HK-2 (cell line): Measurements from ENCODE around the gene KIAA0408.

Experiments used
- DNase-seq: peaks from one replicate; pipeline ENCODE4 v3.0.0-alpha.2; 2018; ENCODE audit not compliant: unreplicated experiment

KIAA0408 gene

DNA sequence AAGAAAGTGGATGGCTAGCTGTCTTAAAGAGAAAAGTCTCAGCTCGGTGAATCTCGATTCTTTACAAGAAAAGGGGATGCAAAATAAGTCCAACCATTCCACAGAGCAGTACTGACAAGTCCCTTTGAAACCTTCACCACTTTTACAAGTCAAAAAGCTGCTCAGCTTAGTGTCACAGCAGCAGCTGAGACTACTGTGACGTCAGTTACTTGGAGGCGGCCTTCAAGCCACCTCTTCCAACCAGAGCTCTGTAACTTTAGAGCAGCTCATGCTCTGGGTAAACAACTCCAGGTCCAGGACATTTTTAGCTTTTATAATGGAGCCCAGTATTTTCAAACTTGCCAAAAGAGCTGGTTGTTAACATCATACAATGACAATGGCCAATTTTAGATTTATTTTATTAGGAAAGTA is at the start of gene KIAA0408:
Gene KIAA0408 (minus strand): TSS at position 159 of the 411 bp plus-strand sequence. CDS start 5,408 bp downstream, outside the sequence.
- no peak for DNase-seq

DNA sequence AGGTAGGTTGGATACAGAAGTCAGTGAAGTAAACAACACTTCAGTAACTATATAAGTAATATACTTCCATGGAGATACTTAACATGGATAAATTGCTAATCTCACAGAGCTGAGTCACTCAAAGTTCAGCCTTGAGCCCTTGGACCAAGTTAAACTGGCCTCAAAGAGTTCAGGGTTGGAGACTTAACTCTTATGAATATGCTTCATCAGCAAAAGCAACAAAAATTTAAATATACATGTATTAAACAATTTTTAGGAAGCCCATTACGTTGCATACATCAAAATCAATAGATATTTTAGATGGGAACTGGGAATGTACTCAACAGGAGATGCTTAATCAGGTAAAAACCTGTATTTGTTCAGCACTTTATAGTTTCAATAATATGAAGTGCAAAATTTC is 47.7 kb upstream of the KIAA0408 start:
- DNase-seq, result no peak

DNA sequence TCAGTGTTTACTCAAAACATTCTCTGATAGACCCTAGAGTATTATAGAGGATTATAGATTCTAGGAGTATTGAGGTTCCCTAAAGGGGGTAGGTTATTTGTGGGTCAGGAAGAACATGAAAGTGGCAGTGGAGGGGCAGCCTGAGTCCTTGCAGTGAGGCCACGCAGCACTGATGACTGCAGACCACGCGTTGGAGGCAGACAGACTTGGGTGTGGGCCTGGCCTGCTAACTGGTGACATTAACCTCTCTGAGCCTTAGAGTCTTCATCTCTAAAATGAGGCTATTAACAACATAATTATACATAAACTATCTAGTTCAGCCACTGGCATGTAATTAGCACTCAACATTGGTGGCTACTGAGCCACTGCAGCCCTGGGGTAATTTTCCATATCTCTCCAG is 43.8 kb upstream of the KIAA0408 start:
- no peak for DNase-seq

- DNase-seq, result no peak
Observed at GRCh38 chr6:127497410-127497809, 38.2 kb upstream of the KIAA0408 start.

- DNase-seq, result no peak
Observed at GRCh38 chr6:127496471-127496870, 37.3 kb upstream of the KIAA0408 start.

GRCh38 chr6:127494240-127494767 is 35.1 kb upstream of the KIAA0408 start:
- DNase-seq, result no peak

DNA sequence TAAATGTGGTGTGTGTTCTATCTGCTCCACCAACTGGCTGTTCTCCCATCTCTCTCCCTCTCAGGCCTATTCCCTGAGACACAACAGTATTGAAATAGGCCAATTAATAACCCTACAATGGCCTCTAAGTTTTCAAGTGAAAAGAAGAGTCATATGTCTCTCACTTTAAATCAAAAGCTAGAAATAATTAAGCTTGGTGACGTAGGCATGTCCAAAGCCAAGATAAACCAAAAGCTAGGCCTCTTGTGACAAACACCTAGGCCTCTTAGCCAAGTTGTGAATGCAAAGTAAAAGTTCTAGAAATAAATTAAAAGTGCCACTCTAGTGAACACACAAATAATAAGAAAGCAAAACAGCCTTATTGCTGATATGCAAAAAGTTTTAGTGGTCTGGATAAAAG is 30.1 kb upstream of the KIAA0408 start:
- DNase-seq, result no peak

- DNase-seq, result no peak
Observed at GRCh38 chr6:127486934-127487333, 27.7 kb upstream of the KIAA0408 start.

GRCh38 chr6:127484212-127484863 is 25.1 kb upstream of the KIAA0408 start:
- DNase-seq, result no peak

DNA sequence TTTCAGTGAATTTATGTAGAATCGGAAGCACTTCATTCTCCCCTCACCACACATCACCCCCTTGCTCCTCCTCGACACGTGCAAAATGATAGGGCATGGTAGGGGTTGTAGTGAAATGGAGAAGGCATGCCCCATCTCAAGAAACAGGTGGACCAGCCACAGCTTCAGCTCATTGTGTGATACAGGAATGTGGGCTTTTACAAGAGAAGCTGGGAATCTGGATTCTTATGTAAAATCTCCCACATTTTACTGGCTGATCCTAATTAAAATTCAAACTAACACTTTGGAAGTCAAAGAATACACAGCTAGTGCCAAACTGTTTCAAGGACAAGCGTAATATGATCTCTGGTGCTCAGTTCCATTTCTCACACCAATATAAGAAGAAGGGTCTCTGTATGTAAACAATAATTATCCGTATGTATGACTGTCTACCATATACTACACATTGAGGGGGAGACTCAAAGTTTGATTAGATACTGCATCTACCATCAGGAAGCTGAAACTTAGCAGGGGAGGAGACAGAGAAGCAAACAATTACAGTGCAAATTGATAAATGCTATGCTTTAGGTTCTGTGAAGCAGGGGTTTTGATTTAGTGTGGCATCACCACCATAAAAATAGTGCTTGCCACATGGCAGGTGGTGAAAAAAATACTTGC is 24.3 kb upstream of the KIAA0408 start:
- no peak for DNase-seq

- no peak for DNase-seq
Observed at GRCh38 chr6:127482325-127482724, 23.1 kb upstream of the KIAA0408 start.

- DNase-seq, result peak; percentile 60
Observed at GRCh38 chr6:127481628-127482027, 22.4 kb upstream of the KIAA0408 start.

DNA sequence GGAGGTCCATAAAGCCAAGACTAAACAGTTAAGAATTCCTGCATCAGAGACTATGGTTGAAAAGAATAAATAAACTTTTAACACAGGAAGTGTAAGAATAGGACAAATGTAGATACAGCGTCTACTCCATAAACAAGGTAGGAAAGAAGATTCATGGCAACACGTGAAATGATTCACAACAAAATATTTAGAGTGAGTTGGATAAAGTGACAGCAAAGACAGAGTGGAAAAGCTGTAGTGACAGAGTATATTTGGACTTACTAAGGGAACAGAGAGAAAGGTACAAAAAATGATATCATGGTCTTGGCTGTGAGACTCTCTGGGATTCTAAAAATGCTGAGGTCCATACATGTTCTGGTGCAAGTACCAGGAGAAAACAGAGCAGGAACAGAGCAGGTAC is 21.9 kb upstream of the KIAA0408 start:
- no peak for DNase-seq

GRCh38 chr6:127477658-127478057 is 18.5 kb upstream of the KIAA0408 start:
- DNase-seq, result no peak

DNA sequence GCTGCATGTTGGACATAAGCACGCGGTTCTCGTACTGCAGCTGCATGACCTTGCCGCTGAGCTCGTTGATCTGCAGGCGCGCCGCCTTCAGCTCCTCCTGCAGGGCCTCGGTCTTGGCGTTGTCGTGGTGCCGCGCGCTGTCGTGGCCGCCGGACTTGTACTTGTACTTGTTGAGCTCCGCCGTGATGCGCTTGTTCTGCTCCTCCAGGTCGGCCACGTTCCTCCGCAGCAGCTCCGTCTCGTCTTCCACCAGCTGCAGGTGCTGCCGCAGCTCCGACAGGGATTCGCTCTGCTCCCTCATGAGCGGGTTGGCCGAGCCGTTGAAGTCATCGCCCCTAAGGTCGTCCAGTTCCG is 16.6 kb upstream of the KIAA0408 start:
- no peak for DNase-seq

DNA sequence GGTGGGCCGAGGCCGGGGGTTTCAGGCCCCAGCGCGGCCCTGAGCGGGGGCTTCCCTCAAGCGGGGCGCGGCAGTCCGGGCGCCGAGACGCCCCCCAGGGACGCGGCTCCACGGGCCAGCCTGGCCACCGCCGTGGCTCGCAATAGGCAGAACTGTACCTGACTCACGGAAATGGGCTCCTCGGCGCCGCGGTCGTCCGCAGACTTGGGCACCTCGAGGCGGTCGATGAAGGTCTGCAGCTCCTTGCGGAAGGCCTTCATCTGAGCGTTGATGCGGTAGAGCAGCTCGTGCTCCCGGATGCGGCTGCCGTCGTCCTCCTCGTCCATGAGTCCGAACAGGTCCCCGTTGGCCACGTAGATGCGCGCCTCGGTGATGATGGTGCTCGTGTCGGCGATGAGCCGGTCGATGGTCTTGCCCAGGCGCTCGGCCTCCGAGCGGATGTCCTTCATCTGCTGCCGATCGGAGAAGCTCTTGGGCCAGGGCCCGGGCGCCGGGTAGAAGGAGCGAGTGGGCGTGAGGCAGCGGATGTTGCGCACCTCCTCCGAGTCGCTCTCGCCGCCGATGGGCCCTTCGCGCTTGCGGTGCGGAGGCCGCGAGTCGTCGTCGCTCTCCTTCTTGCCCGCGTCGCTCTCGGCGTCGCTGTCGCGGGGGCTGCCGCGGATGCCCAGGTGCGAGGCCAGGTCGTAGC is 16.1 kb upstream of the KIAA0408 start:
- DNase-seq, result no peak

DNA sequence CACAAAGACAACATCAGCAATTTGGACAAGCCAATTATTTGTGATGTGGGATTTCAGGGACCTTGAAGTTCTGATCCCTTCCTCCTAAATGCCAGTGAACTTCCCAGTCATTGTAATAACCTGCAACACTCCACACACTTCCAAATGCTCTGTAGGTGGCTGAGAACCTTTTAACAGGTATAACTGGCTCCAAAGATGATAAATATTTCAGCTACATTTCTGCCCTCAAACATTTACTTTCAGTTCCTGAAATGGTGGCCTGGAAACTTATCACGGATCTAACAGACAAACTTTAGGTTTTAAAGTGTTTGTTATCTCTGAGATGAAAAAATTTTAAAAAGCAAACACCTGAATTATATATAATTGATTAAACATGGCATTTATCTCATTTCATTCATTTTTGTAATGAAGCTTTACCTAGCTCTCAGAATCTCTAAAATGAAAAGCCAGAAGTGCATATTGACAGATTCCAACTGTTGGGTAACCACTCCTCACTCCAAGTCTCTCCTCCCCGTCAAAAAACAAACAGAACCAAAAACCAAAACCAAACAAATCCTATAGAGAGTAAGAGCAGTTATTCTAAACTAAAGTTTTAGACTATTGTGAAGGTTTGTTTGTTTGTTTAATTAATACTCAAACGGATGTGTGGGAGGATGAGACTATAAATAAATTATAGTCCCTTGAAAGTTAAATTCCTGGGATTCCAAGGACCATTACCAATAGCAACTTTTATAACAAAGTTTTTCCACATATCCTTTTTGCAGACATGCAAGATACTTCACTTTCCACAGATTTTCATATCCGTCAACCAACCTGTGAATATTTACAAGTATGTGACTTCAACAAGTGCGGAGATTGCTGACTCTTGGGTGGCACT is 12.4 kb upstream of the KIAA0408 start:
- DNase-seq, result no peak

GRCh38 chr6:127468936-127469335 is 9.7 kb upstream of the KIAA0408 start:
- DNase-seq, result no peak

DNA sequence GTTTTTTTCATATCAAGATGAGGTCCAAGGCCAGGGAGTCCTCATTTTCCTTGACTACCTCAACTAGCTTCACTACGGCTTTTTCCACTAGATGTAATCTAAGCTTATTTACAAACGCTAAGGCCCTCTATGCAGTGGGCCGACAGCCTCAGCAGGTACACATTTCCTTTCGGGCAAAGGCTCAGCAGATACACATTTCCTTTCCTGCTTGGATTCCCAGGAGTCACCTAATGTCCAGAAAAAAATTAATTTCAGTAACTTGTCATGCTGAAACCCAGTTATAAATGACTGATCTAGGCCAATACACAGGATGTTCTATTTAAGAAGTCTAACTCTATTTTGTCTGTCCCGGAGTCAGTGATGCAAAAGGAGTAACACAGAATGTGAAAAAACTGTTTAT is 7.2 kb upstream of the KIAA0408 start:
- no peak for DNase-seq

DNA sequence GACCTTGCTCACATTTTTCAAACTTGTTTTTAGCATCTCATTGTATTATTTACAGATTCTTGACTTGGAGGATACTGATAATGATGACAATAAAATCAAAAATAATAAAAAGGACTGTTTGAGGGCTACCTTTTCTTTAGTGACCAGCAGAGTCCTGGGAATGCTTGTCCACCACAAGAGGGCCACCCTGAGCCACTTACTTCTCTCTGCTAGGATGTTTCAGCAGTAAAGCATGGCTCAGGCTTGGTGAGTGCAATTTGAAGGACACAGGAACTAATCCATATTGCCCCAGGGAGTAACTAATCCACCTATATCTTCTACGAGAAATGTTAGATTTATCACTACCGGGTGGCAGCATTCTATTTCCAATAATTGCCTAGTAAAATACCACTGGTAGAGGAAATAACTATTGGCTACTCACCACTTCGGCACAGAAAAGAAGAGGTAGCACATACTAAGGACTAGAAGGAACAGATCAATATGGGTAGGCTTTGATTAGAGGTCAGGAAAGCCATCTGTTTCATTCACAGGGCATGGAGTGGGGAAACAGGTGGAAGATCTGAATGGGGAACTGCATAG is 5.8 kb upstream of the KIAA0408 start:
- peak; percentile 53 for DNase-seq

GRCh38 chr6:127464161-127464880 is 5.1 kb upstream of the KIAA0408 start:
- DNase-seq, result no peak
